K562 (cell line): ENCODE measurements around the gene USP49. TPM values are rescaled to one million over a fixed set of nuclear protein-coding genes. Genes with fewer than 3 reads are reported as not detected.

ENCODE experiments used
- ATAC-seq: fragments of 200-7000 bp; cut with Tn5 transposase; 3 replicates; pipeline ENCODE4 v1.9.1; 2020; ENCODE audit warnings: moderate library complexity
- BruUV-seq: library from RNA; stranded (reverse); fragments of 400-500 nt; replicated peaks from 2 replicates; lab custom pipeline; 2021; lab: Mats Ljungman, UMichigan
- CTCF ChIA-PET: fragments of 300-600 bp; formaldehyde crosslinking; extraction: SDS; loops from one replicate; lab custom pipeline; 2021; ENCODE audit warnings: low intra/inter-chr PET ratio; lab: Yijun Ruan, JAX
- POLR2A ChIA-PET: fragments of 300-600, 350-650 bp; sonication (Branson Sonifier 250); formaldehyde crosslinking; extraction: SDS; loops from one replicate; lab custom pipeline; 2021; ENCODE audit warnings: antibody characterized with exemption, inconsistent platforms; lab: Yijun Ruan, JAX
- DNase-seq, 4 experiments: peaks; one replicate each; pipeline versions ENCODE4 v3.0.0 to v3.0.0-alpha.2; 2011 to 2018; ENCODE audit warnings: low spot score in 3 of 4, mixed read lengths in 3 of 4; ENCODE audit errors: extremely low read depth in 1 of 4
- FAIRE-seq: peaks from 2 replicates; lab custom pipeline; 2011; peaks lifted over from hg19 to GRCh38; lab: Jason Lieb, UNC
- H2AFZ ChIP-seq: 2 replicates; pipeline ENCODE4 v1.6.0; 2011; ENCODE audit warnings: low read depth, low read length, control low read depth, inconsistent platforms
- H3K27ac ChIP-seq: fragments of 200-600 bp; 3 replicates; pipeline ENCODE4 v1.8.0; 2011; ENCODE audit warnings: low read depth, mild to moderate bottlenecking, control low read depth, inconsistent platforms, low read length, moderate library complexity, mixed read lengths; ENCODE audit errors: extremely low read depth
- H3K27me3 ChIP-seq, 2 experiments: fragments of 300-600 bp in 1 of 2; 2 replicates in 1 of 2; 3 replicates in 1 of 2; pipeline versions ENCODE4 v1.6.0 to v1.8.0; 2011; ENCODE audit warnings: inconsistent platforms in 2 of 2, low read length in 2 of 2, mild to moderate bottlenecking in 1 of 2, mixed read lengths in 1 of 2, moderate library complexity in 1 of 2; ENCODE audit not compliant: control insufficient read depth in 2 of 2, insufficient read depth in 2 of 2
- H3K36me3 ChIP-seq: fragments of 300-600 bp; 3 replicates; pipeline ENCODE4 v1.8.0; 2011; ENCODE audit warnings: mild to moderate bottlenecking, low read length, inconsistent platforms; ENCODE audit not compliant: control insufficient read depth, insufficient read depth
- H3K4me1 ChIP-seq, 2 experiments: fragments of 200-600 bp in 1 of 2; replicated peaks in 1 of 2; 2 replicates in 1 of 2; 3 replicates in 1 of 2; pipeline versions ENCODE4 v1.5.1 to v1.8.0; 2011; ENCODE audit warnings: inconsistent platforms in 2 of 2, low read length in 2 of 2, mild to moderate bottlenecking in 1 of 2, mixed read lengths in 1 of 2, moderate library complexity in 1 of 2; ENCODE audit not compliant: control insufficient read depth in 2 of 2, insufficient read depth in 2 of 2
- H3K4me2 ChIP-seq: 2 replicates; pipeline ENCODE4 v1.6.1; 2011; ENCODE audit warnings: low read length, control low read depth, inconsistent platforms, mixed read lengths; ENCODE audit not compliant: insufficient read depth
- H3K4me3 ChIP-seq: fragments of 200-600 bp; sonication (generic), shearing (Covaris generic); 2 replicates; pipeline ENCODE4 v1.5.1; 2016; ENCODE audit warnings: control low read depth, inconsistent platforms
- H3K79me2 ChIP-seq: fragments of 200-600 bp; 3 replicates; pipeline ENCODE4 v1.8.0; 2011; ENCODE audit warnings: low read length, inconsistent platforms; ENCODE audit not compliant: control insufficient read depth, insufficient read depth
- H3K9ac ChIP-seq, 2 experiments: 2 replicates each; pipeline versions ENCODE4 v1.6.0 to v1.6.1; 2011; ENCODE audit warnings: low read depth in 2 of 2, low read length in 2 of 2, control low read depth in 1 of 2, inconsistent platforms in 1 of 2, mild to moderate bottlenecking in 1 of 2, mixed read lengths in 1 of 2; ENCODE audit not compliant: insufficient read depth in 1 of 2
- H3K9me1 ChIP-seq: one replicate; pipeline ENCODE4 v1.6.0; 2011; ENCODE audit warnings: inconsistent platforms, mild to moderate bottlenecking, low read length, moderate library complexity; ENCODE audit not compliant: control insufficient read depth, insufficient read depth
- H3K9me3 ChIP-seq: replicated peaks from 2 replicates; pipeline ENCODE4 v1.5.1; 2011; ENCODE audit warnings: low read depth, low read length, inconsistent platforms; ENCODE audit not compliant: control insufficient read depth, insufficient read depth
- H4K20me1 ChIP-seq: replicated peaks from 2 replicates; pipeline ENCODE4 v1.6.1; 2011; ENCODE audit warnings: low read length, inconsistent platforms, mixed read lengths; ENCODE audit not compliant: control insufficient read depth, insufficient read depth
- ARID2 ChIP-seq: fragments of 450-650 bp; IDR thresholded peaks from 2 replicates; pipeline ENCODE4 v1.6.1; 2017; ENCODE audit warnings: antibody characterized with exemption, mild to moderate bottlenecking
- CEBPG ChIP-seq, 3 experiments: fragments of 200-800 bp in 1 of 3; sonication (Bioruptor generic) in 1 of 3; sonication (generic) in 1 of 3; formaldehyde crosslinking in 1 of 3; IDR thresholded peaks in 2 of 3; conservative IDR thresholded peaks in 1 of 3; 2 replicates each; pipeline versions ENCODE4 v1.6.1 to v1.8.0; 2016 to 2022; ENCODE audit warnings: missing compliant biosample characterization in 2 of 3, missing genetic modification characterization in 2 of 3, mild to moderate bottlenecking in 1 of 3, missing genetic modification reagents in 1 of 3
- ELF4 ChIP-seq: fragments of 450-650 bp; formaldehyde crosslinking; IDR thresholded peaks from 2 replicates; pipeline ENCODE4 v1.4.0; 2022; ENCODE audit warnings: missing genetic modification characterization
- EWSR1 ChIP-seq: fragments of 450-650 bp; IDR thresholded peaks from 2 replicates; pipeline ENCODE4 v1.6.1; 2018; ENCODE audit warnings: borderline replicate concordance, mild to moderate bottlenecking, low read depth, moderate library complexity; ENCODE audit not compliant: partially characterized antibody
- FOXK1 ChIP-seq: sonication (generic); formaldehyde crosslinking; IDR thresholded peaks from 2 replicates; pipeline ENCODE4 v1.8.0; 2022; ENCODE audit warnings: missing genetic modification reagents, mild to moderate bottlenecking, borderline replicate concordance
- MECOM ChIP-seq: fragments of 250-450 bp; sonication (Bioruptor Pico); IDR thresholded peaks from 2 replicates; pipeline ENCODE4 v1.8.0; 2022; ENCODE audit warnings: inconsistent platforms
- RCOR1 ChIP-seq, 2 experiments: IDR thresholded peaks; 2 replicates each; pipeline ENCODE4 v1.6.1; 2012; ENCODE audit warnings: low read depth in 2 of 2, low read length in 2 of 2, borderline replicate concordance in 1 of 2, improper control_type of control experiment in 1 of 2
- STAT5A ChIP-seq: IDR thresholded peaks from 2 replicates; pipeline ENCODE4 v1.6.1; 2012; ENCODE audit warnings: low read length, inconsistent platforms, borderline replicate concordance
- SUPT5H ChIP-seq: fragments of 450-650 bp; IDR thresholded peaks from 2 replicates; pipeline ENCODE4 v1.6.1; 2016
- USF1 ChIP-seq: sonication (generic); formaldehyde crosslinking; IDR thresholded peaks from 2 replicates; pipeline ENCODE4 v1.9.0; 2022; ENCODE audit warnings: mild to moderate bottlenecking, missing genetic modification reagents
- ZEB2 ChIP-seq: fragments of 450-650 bp; IDR thresholded peaks from 2 replicates; pipeline ENCODE4 v1.6.1; 2016
- ZNF41 ChIP-seq: fragments of 250-450 bp; sonication (Bioruptor Pico); conservative IDR thresholded peaks from 2 replicates; pipeline ENCODE4 v1.4.0; 2020; ENCODE audit warnings: mild to moderate bottlenecking
- ZNF584 ChIP-seq: fragments of 200-800 bp; sonication (Bioruptor generic); IDR thresholded peaks from 2 replicates; pipeline ENCODE4 v1.6.1; 2016; ENCODE audit warnings: low read depth, mild to moderate bottlenecking, missing genetic modification characterization, missing compliant biosample characterization
- ZNF707 ChIP-seq: fragments of 250-450 bp; sonication (Bioruptor Pico); conservative IDR thresholded peaks from 2 replicates; pipeline ENCODE4 v1.8.0; 2022; ENCODE audit warnings: inconsistent platforms, mild to moderate bottlenecking, moderate library complexity
- WGBS: fragments of 100-300 bp; shearing (Covaris generic); methylation state at CpG from one replicate; pipeline ENCODE4 v1.1.6; 2016; ENCODE audit warnings: low coverage, mixed read lengths; ENCODE audit not compliant: insufficient coverage; ENCODE audit errors: missing lambda C conversion rate; 5-methylcytosine and 5-hydroxymethylcytosine counted together
- in situ Hi-C: fragments of 300-500 bp; cut with MboI; formaldehyde crosslinking; loops from 4 replicates; pipeline ENCODE4 v1.15.0; 2018; ENCODE audit warnings: inconsistent platforms, mixed read lengths
- intact Hi-C: fragments of 100-400 bp; cut with micrococcal nuclease; formaldehyde crosslinking; loops from 2 replicates; pipeline ENCODE4 v1.14.2; 2022
- polyA plus RNA-seq, 8 experiments: library from polyadenylated mRNA; depleted of rRNA in 4 of 8; stranded (reverse) in 5 of 8; unstranded in 3 of 8; fragments of >200 nt; fragmentation: Nextera tagmentation in 2 of 8; fragmentation: Illumina TruSeq in 1 of 8; extraction: Ambion mirVana in 2 of 8; extraction: Trizol in 1 of 8; gene quantifications; 2 replicates each; pipeline versions ENCODE4 v1.2.1 to v1.2.3, GENCODE V29; 2011 to 2014; ENCODE audit warnings: inconsistent platforms in 1 of 8, missing spikeins in 1 of 8
- total RNA-seq, 7 experiments: library from RNA; depleted of rRNA in 6 of 7; stranded (reverse); fragments of >200 nt in 6 of 7; fragmentation: Illumina TruSeq in 2 of 7; extraction: Trizol in 2 of 7; gene quantifications; 2 replicates each; pipeline versions ENCODE4 v1.2.1 to v1.2.3, GENCODE V29; 2011 to 2021; ENCODE audit warnings: low replicate concordance in 1 of 7
- TF ChIP-seq, protein P1 (sequence below), 2 experiments: fragments of 450-650 bp in 1 of 2; sonication (generic) in 1 of 2; formaldehyde crosslinking in 1 of 2; IDR thresholded peaks in 1 of 2; conservative IDR thresholded peaks in 1 of 2; 2 replicates each; pipeline versions ENCODE4 v1.6.1 to v1.8.1; 2016 to 2023; ENCODE audit warnings: mild to moderate bottlenecking in 2 of 2, moderate library complexity in 2 of 2, inconsistent platforms in 1 of 2, missing genetic modification reagents in 1 of 2
- TF ChIP-seq, protein P2 (sequence below): fragments of 450-650 bp; IDR thresholded peaks from 2 replicates; pipeline ENCODE4 v1.6.1; 2016; ENCODE audit warnings: missing biosample characterization, missing genetic modification characterization

USP49 gene
- total and polyA plus RNA-seq, 9 of the 15 experiments (the other 6 are each of a cell fraction or from before 2014, with no cell fraction given): 1.0 to 9.9 (median 6.5) TPM

- TF ChIP-seq EWSR1 (no peak), ZNF707 (CRISPR knock-in tag) (no peak), MECOM (CRISPR knock-in tag) (no peak), CEBPG (CRISPR knock-in tag; IDR thresholded peaks at IDR 0.05) (no peak), CEBPG (tag; conservative IDR thresholded peaks at IDR 0.05 in 1 of 2, IDR thresholded peaks at IDR 0.05 in 1 of 2) (no peak), ARID2 (no peak), USF1 (CRISPR knock-in tag) (no peak), ELF4 (CRISPR knock-in tag) (no peak), ZNF41 (CRISPR knock-in tag) (no peak), RCOR1 (IDR thresholded peaks at IDR 0.05; ENCODE audit: borderline replicate concordance in 1 of 2, low read depth in 2 of 2, low read length in 2 of 2) (no peak), SUPT5H (no peak), FOXK1 (CRISPR knock-in tag) (no peak), ZEB2 (no peak), STAT5A (no peak), ZNF584 (CRISPR knock-in tag) (no peak)
- TF ChIP-seq, protein P1, sequence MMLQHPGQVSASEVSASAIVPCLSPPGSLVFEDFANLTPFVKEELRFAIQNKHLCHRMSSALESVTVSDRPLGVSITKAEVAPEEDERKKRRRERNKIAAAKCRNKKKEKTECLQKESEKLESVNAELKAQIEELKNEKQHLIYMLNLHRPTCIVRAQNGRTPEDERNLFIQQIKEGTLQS (IDR thresholded peaks at IDR 0.05): no peak
- TF ChIP-seq, protein P1 (CRISPR knock-in tag; conservative IDR thresholded peaks at IDR 0.05): no peak
- TF ChIP-seq, protein P2, sequence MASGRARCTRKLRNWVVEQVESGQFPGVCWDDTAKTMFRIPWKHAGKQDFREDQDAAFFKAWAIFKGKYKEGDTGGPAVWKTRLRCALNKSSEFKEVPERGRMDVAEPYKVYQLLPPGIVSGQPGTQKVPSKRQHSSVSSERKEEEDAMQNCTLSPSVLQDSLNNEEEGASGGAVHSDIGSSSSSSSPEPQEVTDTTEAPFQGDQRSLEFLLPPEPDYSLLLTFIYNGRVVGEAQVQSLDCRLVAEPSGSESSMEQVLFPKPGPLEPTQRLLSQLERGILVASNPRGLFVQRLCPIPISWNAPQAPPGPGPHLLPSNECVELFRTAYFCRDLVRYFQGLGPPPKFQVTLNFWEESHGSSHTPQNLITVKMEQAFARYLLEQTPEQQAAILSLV (tag): no peak
- POLR2A ChIA-PET: interaction anchor here (0.7 to 1.2 kb wide), 2 partner anchors 12 to 62 kb away, joined by 3 to 4 read pairs; no protein-coding TSS in a partner anchor
These were observed 16.9 kb downstream of the USP49 start for GRCh38 chr6:41878246-41878645.

More at GRCh38 chr6:41878246-41878645, 16.9 kb downstream of the USP49 start:
- no TSS peak for BruUV-seq
- ATAC-seq: no peak
- in situ Hi-C loops (no loop called here), intact Hi-C loops (no loop called here)
- Histone ChIP-seq H3K79me2 (no peaks in the 10 kb centered on the region), H3K36me3 (no peaks in the 10 kb centered on the region), H3K9me3 (no peaks in the 10 kb centered on the region), H2AFZ (no peak overlapping the region), H3K4me2 (no peak overlapping the region), H3K9ac (no peak overlapping the region), H3K4me3 (no peak overlapping the region), H3K4me1 (no peaks in the 10 kb centered on the region), H4K20me1 (no peaks in the 10 kb centered on the region), H3K9me1 (no peaks in the 10 kb centered on the region), H3K27ac (no peak overlapping the region), H3K27me3 (no peaks in the 10 kb centered on the region)
- CTCF ChIA-PET: no interaction called here
- no peak for FAIRE-seq
- DNase-seq: no peak
- 89% methylated on average over 2 of the region's 2 CpGs for WGBS
